Astrocyte of the cerebellum (primary cell): ENCODE data around the gene RRP1.

Experiments
- DNase-seq: peaks from one replicate; pipeline ENCODE4 v3.0.0-alpha.2; 2011; ENCODE audit warnings: low read depth
- H3K4me3 ChIP-seq: 2 replicates; pipeline ENCODE4 v1.5.1; 2011; ENCODE audit warnings: mild to moderate bottlenecking, low read depth, low read length, moderate library complexity
- in situ Hi-C: cut with HindIII; loops from 2 replicates; pipeline ENCODE4 v1.10.0; 2017; ENCODE audit warnings: low sequenced_read_pairs
- TF ChIP-seq, protein P1 (sequence below): IDR thresholded peaks from 2 replicates; pipeline ENCODE4 v1.5.1; 2012; ENCODE audit warnings: low read length, low read depth, moderate library complexity, mild to moderate bottlenecking; ENCODE audit errors: missing control alignments

Gene RRP1

DNA sequence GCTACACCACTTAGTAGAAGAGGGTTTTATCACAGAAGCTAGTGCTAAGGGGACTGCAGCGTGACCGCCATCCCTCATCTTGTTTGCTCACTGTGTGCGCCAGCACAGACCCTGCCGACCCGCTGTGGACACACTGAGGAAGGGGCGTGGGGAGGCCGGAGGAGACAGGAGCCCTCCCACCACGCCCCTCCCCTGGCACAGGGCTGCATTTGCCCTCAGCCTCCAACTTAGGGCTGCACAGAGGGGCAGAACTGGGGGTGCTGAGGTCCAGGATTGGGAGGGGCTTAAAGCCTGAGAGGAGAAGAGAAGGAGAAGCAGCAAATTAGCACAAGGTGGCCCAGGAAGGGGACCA, 37.2 kb downstream of the RRP1 start:
- H3K4me3 ChIP-seq: no peak overlapping the region
- DNase-seq: no peak
- in situ Hi-C loops: no loop called here
- TF ChIP-seq, protein P1, sequence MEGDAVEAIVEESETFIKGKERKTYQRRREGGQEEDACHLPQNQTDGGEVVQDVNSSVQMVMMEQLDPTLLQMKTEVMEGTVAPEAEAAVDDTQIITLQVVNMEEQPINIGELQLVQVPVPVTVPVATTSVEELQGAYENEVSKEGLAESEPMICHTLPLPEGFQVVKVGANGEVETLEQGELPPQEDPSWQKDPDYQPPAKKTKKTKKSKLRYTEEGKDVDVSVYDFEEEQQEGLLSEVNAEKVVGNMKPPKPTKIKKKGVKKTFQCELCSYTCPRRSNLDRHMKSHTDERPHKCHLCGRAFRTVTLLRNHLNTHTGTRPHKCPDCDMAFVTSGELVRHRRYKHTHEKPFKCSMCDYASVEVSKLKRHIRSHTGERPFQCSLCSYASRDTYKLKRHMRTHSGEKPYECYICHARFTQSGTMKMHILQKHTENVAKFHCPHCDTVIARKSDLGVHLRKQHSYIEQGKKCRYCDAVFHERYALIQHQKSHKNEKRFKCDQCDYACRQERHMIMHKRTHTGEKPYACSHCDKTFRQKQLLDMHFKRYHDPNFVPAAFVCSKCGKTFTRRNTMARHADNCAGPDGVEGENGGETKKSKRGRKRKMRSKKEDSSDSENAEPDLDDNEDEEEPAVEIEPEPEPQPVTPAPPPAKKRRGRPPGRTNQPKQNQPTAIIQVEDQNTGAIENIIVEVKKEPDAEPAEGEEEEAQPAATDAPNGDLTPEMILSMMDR: no peak

DNA sequence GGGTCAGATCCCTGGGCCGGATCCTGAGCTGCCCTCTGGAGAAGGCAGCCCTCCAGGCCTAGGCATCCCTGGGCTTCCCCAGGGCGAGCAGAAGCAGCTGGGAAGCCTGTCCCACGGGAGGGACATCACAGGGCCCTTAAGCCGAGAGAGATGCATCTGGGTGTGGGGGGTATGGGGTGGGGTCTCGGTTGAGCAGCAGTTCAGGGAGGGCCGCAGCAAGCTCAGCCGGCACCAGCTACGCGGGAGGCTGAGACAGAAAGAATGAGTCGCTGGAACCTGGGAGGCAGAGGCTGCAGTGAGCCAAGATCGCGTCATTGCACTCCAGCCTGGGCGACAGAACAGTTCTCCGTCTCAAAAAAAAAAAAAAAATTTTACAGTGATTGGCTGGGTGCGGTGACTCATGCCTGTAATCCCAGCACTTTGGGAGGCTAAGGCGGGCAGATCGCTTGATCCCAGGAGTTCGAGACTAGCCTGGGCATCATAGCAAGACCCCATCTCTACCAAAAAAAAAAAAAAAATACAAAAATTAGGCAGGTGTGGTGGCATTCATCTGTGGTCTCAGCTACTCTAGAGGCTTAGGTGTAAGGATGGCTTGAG, 37.7 kb downstream of the RRP1 start:
- no peak overlapping the region for H3K4me3 ChIP-seq
- in situ Hi-C loops: no loop called here
- TF ChIP-seq, protein P1: no peak
- DNase-seq: peak; percentile 11

DNA sequence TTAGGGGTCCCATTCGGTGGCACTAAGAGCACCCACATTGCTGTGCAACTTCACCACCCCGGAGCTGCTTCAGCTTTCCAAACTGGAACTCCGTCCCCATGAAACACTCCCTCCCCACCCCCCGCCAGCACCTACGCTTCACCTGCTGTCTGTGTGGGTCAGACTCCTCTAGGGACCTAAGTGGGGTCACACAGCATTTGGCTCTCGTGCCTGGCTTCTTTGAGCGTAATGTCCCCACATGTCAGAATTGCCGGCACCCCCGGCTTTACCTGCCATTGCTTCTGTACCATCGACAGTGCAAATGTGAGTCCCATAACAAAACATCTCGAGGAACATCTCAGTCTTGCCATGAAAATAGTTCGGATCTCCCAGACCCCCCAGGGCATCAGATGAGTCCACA, 39.8 kb downstream of the RRP1 start:
- DNase-seq: no peak
- TF ChIP-seq, protein P1: no peak
- in situ Hi-C loops: no loop called here
- no peak overlapping the region for H3K4me3 ChIP-seq

DNA sequence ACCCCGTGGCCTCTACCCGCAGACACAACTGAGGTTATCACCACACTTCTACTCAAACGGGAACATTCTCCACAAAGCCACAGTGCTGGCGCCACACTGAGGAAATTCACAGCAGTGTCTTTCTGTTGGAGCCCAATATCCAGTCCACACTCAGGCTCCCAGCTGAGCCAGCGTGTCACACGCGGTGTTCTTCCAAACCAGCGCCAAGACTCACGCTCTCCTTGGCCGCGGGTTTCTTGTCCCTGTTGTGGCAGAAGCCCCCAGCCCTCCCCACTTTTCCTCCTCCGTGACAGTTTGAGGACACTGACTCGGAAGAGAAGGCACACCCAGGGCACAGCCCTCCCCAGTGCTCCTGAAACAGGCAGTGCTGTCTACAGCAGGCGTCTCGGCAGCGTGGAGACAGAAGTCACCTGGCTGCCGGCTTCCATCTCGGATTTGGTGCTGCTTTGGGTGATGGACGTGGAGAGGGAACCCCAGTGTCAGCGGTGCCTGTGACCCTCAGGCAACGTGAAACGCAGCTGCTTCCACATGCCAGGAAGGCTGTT, 40.3 kb downstream of the RRP1 start:
- TF ChIP-seq, protein P1: no peak
- H3K4me3 ChIP-seq: no peak overlapping the region
- no peak for DNase-seq
- in situ Hi-C loops: no loop called here

DNA sequence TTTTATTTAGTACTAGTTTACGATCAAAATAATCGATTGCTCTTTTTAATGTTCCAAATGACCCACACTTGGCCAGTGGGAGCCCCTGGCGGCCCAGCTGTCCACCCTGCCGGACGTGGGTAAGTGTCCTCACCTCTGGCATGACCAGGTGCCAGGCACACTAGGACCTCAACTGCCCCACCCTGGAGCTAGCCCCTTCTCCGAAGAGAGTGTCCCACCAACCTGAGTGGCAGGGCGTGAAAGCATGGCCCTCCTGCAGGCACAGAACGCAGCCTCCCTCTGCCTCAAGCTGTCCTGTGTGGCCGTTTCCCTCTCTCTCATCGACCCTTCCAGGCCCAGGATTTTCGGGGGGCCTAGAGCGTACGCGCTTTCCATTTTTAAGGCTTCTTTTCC, 42.8 kb downstream of the RRP1 start:
- in situ Hi-C loops: no loop called here
- TF ChIP-seq, protein P1: no peak
- DNase-seq: no peak
- no peak overlapping the region for H3K4me3 ChIP-seq

DNA sequence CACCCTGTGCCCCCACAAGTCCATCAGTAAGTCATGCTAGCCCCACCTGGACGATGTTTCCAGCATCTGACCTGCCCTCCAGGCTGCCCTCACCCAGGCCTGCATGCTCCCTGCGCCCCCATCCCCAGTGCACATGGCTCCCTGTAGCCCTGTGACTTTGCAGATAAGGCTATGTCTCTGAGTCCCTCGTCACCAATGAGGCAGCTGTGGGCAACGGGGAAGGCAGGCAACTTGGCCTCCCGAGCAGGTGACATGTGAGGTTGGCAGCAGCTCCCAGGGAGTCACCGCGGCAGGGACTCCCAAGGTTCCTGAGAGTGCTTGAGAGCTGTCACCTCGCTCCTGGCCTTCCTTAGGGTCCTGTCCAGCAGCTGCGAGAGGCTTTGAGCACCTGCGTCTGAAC, 43.3 kb downstream of the RRP1 start:
- H3K4me3 ChIP-seq: no peak overlapping the region
- in situ Hi-C loops: no loop called here
- DNase-seq: no peak
- TF ChIP-seq, protein P1: no peak
